Ascending aorta (tissue), 2 donors: ENCODE results near the gene ALKBH4. TPM values are rescaled to one million over a fixed set of nuclear protein-coding genes. Genes with fewer than 3 reads are reported as not detected.

Experiments
- DNase-seq, 2 donors: peaks; one replicate each; pipeline ENCODE4 v3.0.0-alpha.2; 2019; ENCODE audit warnings: low spot score in 2 of 2
- H3K27ac ChIP-seq, 2 donors: fragments of 200-600 bp; sonication (generic); one replicate each; pipeline ENCODE4 v1.5.1; 2016 to 2017; ENCODE audit warnings: mild to moderate bottlenecking in 1 of 2
- H3K27me3 ChIP-seq: fragments of 200-600 bp; sonication (generic); one replicate; pipeline ENCODE4 v1.5.1; 2017
- H3K36me3 ChIP-seq, 2 donors: fragments of 200-600 bp; sonication (generic); one replicate each; pipeline ENCODE4 v1.5.1; 2016
- H3K4me1 ChIP-seq, 2 donors: fragments of 200-600 bp; sonication (generic); one replicate each; pipeline ENCODE4 v1.5.1; 2016 to 2017; ENCODE audit warnings: mild to moderate bottlenecking in 1 of 2
- H3K4me3 ChIP-seq, 2 donors: fragments of 200-600 bp; sonication (generic); one replicate each; pipeline ENCODE4 v1.5.1; 2016 to 2017; ENCODE audit warnings: mild to moderate bottlenecking in 1 of 2
- H3K9me3 ChIP-seq, 2 donors: fragments of 200-600 bp; sonication (generic); one replicate each; pipeline ENCODE4 v1.5.1; 2016
- intact Hi-C: fragments of 100-400 bp; cut with DNase I; formaldehyde crosslinking; loops from one replicate; pipeline ENCODE4 v1.15.1; 2023
- total RNA-seq: library from RNA; depleted of rRNA; stranded (reverse); fragments of >200 nt; gene quantifications from one replicate; pipeline ENCODE4 v1.1.0, GENCODE V29; 2016
- TF ChIP-seq, protein P1 (sequence below), 3 experiments: fragments of 200-600 bp in 2 of 3; fragments of 450-650 bp in 1 of 3; sonication (generic) in 2 of 3; IDR thresholded peaks; one replicate each; pipeline ENCODE4 v1.5.1; 2016 to 2019; ENCODE audit warnings: antibody characterized with exemption in 3 of 3, mild to moderate bottlenecking in 1 of 3, moderate library complexity in 1 of 3

Gene ALKBH4
- total RNA-seq, 1 donor from 2014 or later, result 26.4 TPM

DNA sequence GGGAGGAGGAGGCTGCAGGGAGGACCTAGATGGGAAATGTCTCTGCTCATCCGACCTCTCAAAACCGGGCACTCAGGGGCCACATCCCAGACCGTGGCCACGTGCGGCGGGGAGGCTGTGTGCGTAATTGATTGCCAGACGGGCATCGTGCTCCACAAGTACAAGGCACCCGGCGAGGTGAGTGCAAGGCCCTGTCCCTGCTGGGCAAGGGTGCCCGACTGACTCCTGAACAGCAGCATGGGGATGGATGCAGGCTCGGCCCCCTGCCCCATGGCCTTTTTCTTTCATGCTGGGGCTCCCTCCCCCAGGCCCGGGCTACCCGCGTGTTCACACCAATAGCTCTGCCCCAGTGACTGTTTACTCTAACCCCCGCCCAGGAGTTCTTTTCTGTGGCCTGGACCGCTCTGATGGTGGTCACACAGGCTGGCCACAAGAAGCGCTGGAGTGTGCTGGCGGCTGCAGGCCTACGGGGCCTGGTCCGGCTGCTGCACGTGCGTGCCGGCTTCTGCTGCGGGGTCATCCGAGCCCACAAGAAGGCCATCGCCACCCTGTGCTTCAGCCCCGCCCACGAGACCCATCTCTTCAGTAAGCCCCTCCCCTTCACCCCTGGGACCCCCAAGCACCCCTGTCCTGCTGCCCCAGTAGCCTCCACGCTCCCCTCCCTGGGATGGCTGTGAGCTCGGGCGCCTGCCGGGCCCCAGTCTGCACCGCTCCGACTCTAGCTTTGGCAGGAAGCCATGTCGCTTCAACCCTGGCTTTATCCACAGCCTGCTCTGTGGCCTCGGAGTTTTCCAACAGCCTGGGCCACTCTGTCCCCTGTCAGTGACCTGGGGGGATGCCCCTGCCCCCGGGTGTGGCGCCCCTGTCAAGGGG is 4.1 kb upstream of the ALKBH4 start:
- TF ChIP-seq, protein P1, sequence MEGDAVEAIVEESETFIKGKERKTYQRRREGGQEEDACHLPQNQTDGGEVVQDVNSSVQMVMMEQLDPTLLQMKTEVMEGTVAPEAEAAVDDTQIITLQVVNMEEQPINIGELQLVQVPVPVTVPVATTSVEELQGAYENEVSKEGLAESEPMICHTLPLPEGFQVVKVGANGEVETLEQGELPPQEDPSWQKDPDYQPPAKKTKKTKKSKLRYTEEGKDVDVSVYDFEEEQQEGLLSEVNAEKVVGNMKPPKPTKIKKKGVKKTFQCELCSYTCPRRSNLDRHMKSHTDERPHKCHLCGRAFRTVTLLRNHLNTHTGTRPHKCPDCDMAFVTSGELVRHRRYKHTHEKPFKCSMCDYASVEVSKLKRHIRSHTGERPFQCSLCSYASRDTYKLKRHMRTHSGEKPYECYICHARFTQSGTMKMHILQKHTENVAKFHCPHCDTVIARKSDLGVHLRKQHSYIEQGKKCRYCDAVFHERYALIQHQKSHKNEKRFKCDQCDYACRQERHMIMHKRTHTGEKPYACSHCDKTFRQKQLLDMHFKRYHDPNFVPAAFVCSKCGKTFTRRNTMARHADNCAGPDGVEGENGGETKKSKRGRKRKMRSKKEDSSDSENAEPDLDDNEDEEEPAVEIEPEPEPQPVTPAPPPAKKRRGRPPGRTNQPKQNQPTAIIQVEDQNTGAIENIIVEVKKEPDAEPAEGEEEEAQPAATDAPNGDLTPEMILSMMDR (IDR thresholded peaks at IDR 0.05), result no peak
- DNase-seq, result no peak
- H3K36me3 ChIP-seq, result peaks cover 21 to 33% of the 10 kb centered on the region in 2 donors

DNA sequence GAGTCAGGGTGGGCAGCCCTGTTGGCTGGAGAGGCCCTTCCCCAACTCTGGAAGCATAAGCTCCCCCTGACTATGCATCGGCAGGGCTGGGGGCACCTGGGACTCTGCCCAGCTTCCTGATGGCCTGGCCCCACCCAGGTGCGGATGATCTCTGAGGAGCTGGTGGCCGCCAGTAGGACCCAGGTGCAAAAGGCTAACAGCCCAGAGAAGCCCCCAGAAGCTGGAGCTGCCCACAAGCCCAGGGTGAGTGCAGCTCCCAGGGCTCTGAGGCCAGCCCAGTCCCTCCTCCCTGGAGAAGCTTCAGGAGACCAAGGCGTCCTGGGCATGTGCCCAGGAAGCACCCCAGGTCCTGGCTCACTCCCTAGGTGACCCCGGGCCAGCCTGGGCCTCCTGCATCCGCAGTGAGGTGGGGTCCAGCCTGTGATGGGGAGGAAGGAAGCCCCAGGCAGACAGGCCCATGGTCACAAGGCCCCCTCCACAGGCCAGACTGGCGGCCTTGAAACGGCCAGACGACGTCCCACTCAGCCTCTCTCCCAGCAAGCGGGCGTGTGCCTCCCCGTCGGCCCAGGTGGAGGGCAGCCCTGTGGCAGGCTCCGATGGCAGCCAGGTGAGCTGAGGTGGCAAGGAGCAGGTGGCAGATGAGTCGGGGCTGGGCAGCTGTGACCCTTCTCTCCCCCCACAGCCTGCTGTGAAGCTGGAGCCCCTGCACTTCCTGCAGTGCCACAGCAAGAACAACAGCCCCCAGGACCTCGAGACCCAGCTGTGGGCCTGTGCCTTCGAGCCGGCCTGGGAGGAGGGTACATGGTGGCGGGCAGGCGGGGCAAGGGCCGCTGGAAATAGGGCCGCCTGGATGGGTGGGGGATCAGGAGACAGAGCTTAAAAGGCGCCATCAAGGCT is 3.2 kb upstream of the ALKBH4 start:
- no peaks in the 10 kb centered on the region for H3K27me3 ChIP-seq
- H3K36me3 ChIP-seq, result peaks cover 14 to 24% of the 10 kb centered on the region in 2 donors
- H3K4me3 ChIP-seq, result no peak overlapping the region
- DNase-seq, result no peak
- intact Hi-C loops, result no loop called here
- TF ChIP-seq, protein P1 (IDR thresholded peaks at IDR 0.05), result no peak
- H3K4me1 ChIP-seq, result peaks cover 11 to 15% of the 10 kb centered on the region in 2 donors
- no peak overlapping the region for H3K27ac ChIP-seq
- H3K9me3 ChIP-seq, result no peaks in the 10 kb centered on the region

More for the DNA sequence above, 4.1 kb upstream of the ALKBH4 start:
- H3K27ac ChIP-seq, result no peak overlapping the region
- intact Hi-C loops, result no loop called here
- peaks cover 9 to 11% of the 10 kb centered on the region in 2 donors for H3K4me1 ChIP-seq
- no peaks in the 10 kb centered on the region for H3K27me3 ChIP-seq
- H3K4me3 ChIP-seq, result no peak overlapping the region
- no peaks in the 10 kb centered on the region for H3K9me3 ChIP-seq

DNA sequence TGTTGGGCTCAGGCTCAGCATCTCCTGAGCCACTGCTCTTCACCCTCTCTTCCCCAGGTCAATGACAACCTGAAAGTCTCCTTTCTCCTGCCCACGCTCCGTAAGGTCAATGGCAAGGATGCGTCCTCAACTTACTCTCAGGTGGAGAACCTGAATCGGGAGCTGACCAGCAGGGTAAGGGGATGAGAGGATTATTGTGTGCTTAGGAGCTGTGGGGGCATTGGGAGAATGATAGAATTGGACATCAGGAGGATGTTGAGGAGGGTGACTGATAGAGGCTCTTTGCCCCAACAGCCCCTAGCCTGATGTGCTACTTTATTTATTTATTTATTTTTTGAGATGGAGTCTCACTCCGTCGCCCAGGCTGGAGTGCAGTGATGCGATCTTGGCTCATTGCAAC is 1.4 kb upstream of the ALKBH4 start:
- DNase-seq, result no peak
- H3K4me3 ChIP-seq, result peak overlapping the region in 1 of 2 donors; percentile 99
- peaks cover 11 to 15% of the 10 kb centered on the region in 2 donors for H3K4me1 ChIP-seq

DNA sequence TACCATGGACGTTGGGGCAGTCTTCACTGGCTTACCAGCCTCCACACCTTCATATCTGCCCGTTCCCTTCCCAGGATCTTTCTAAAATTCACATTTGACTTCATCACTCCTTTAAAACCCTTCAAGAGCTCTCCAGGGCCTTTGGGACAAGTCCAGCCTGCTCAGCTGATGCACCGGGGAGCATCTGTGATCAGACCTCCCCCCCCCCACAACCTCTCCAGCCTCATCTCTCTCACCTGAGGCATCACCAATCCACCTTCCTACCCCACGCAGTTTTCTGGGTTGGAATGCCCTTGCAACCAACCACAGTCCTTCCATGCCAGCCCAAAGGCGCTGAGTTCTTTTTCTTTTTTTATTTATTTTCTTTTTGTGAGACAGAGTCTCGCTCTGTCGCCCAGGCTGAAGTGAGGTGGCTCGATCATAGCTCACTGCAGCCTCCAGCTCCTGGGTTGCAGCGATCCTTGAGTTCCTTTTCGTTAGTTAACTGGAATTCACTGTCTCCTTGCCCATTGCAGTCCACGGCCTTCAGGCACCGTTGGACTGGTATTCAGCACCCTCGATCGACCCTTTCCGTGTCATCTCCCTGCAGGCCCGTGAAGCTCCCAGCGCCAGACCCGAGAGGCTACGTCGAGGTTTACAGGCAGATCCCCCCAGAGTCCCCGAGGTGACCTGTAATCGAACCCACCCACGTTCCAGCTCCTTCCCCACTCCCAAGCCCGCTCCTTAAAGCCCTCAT is 654 bp downstream of the ALKBH4 start:
- H3K27ac ChIP-seq, result peak overlapping the region; percentile 64 to 78
- H3K4me1 ChIP-seq, result peaks cover 11 to 15% of the 10 kb centered on the region in 2 donors
- H3K4me3 ChIP-seq, result peak overlapping the region; percentile 85 to 99
- no peaks in the 10 kb centered on the region for H3K9me3 ChIP-seq
- DNase-seq, result no peak
- H3K27me3 ChIP-seq, result no peaks in the 10 kb centered on the region
- TF ChIP-seq, protein P1 (IDR thresholded peaks at IDR 0.05), result no peak
- intact Hi-C loops, result loop anchor here (2.0 kb wide), 1 partner anchor 31 kb away; the partner anchor contains the start of gene ORAI2
- peaks cover 4 to 6% of the 10 kb centered on the region in 2 donors for H3K36me3 ChIP-seq

More for the DNA sequence above, 1.4 kb upstream of the ALKBH4 start:
- H3K27me3 ChIP-seq, result no peaks in the 10 kb centered on the region
- TF ChIP-seq, protein P1 (IDR thresholded peaks at IDR 0.05), result no peak
- H3K27ac ChIP-seq, result no peak overlapping the region
- intact Hi-C loops, result no loop called here
- peaks cover 0 to 10% of the 10 kb centered on the region in 2 donors for H3K36me3 ChIP-seq
- H3K9me3 ChIP-seq, result no peaks in the 10 kb centered on the region

DNA sequence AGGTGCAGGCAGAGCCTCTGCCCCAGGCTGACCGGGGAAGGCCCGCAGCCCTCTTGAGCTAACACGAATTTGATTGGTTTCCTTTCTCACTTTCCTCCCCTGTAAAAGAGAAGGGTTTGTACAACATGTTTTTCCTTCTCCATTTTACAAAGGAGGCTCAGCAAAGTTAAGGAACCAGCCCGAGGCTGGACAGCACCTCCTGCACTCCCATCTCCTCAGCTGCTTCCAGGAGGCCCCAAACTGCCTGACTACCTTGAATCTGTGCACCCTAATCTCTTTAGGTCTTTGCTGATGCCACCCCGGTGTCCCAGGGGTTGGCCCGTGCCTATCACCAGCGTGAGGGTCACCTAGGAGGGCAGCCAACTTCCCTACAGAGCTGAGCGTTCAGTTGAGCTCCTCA is 4.2 kb downstream of the ALKBH4 start:
- peaks cover 37 to 38% of the 10 kb centered on the region in 2 donors for H3K36me3 ChIP-seq
- intact Hi-C loops, result no loop called here
- DNase-seq, result no peak

More for the DNA sequence above, 4.2 kb downstream of the ALKBH4 start:
- Histone ChIP-seq H3K4me1 (peaks cover 6 to 8% of the 10 kb centered on the region in 2 donors), H3K9me3 (no peaks in the 10 kb centered on the region), H3K27ac (no peak overlapping the region), H3K27me3 (no peaks in the 10 kb centered on the region), H3K4me3 (no peak overlapping the region)
- TF ChIP-seq, protein P1 (IDR thresholded peaks at IDR 0.05), result no peak
